Measurements from ENCODE around the gene CALD1. TPM values are rescaled to one million over a fixed set of nuclear protein-coding genes. Genes with fewer than 3 reads are reported as not detected.

The CALD1 gene
- total RNA-seq, 1 experiment from 2014 or later: 107 TPM

GRCh38 chr7:134874407-134874806, 95.0 kb downstream of the CALD1 start:
- Histone ChIP-seq H3K4ac (ENCODE audit: low read depth, low read length) (no peak overlapping the region), H3K79me2 (ENCODE audit: insufficient read depth, low read length) (no peaks in the 10 kb centered on the region), H2BK20ac (ENCODE audit: low read depth, low read length, poor library complexity, severe bottlenecking) (no peak overlapping the region), H4K91ac (ENCODE audit: insufficient read length, low read depth, low read length) (no peak overlapping the region), H3K27me3 (ENCODE audit: insufficient read depth, low read length) (no peaks in the 10 kb centered on the region), H2BK5ac (ENCODE audit: insufficient read length, low read length) (no peak overlapping the region), H4K20me1 (ENCODE audit: control insufficient read depth, insufficient read depth, insufficient read length) (no peaks in the 10 kb centered on the region), H2BK15ac (ENCODE audit: low read depth, low read length) (no peak overlapping the region), H3K9me3 (ENCODE audit: control insufficient read depth, low read depth, low read length) (no peaks in the 10 kb centered on the region), H3K18ac (ENCODE audit: insufficient read length, low read depth, low read length) (no peak overlapping the region), H4K5ac (ENCODE audit: insufficient read length, low read depth, low read length) (no peak overlapping the region), H3K23ac (ENCODE audit: insufficient read length, low read depth, low read length) (no peak overlapping the region), H3K4me1 (ENCODE audit: insufficient read depth, low read length) (no peaks in the 10 kb centered on the region), H2AK5ac (ENCODE audit: insufficient read length, low read length) (no peak overlapping the region), H2BK120ac (ENCODE audit: low read depth, low read length, poor library complexity, severe bottlenecking) (no peak overlapping the region), H3K4me2 (ENCODE audit: insufficient read depth, insufficient read length, low read length) (no peak overlapping the region), H4K8ac (replicated peaks; ENCODE audit: insufficient read length, low read depth, low read length) (no peak overlapping the region), H3K23me2 (ENCODE audit: insufficient read length, low read depth, low read length, poor library complexity, severe bottlenecking) (no peaks in the 10 kb centered on the region), H2AFZ (ENCODE audit: low read length) (no peak overlapping the region), H3K14ac (ENCODE audit: insufficient read depth, low read length) (no peak overlapping the region), H3K27ac (ENCODE audit: insufficient read length, low read depth, low read length) (no peak overlapping the region), H2BK12ac (ENCODE audit: insufficient read length, low read depth, low read length) (no peak overlapping the region), H3K56ac (ENCODE audit: insufficient read length, low read depth, low read length) (no peak overlapping the region), H3K79me1 (ENCODE audit: insufficient read depth, low read depth, low read length, poor library complexity, severe bottlenecking) (no peaks in the 10 kb centered on the region), H3K9ac (ENCODE audit: extremely low read depth, insufficient read length, low read length) (no peak overlapping the region), H3T11ph (ENCODE audit: low read length) (no peak overlapping the region)
- no peak for TF ChIP-seq CTCF (conservative IDR thresholded peaks at IDR 0.05)
- no peaks in the 10 kb centered on the region for H3K27me3 Mint-ChIP-seq (ENCODE audit: low read depth)
- H3K4me3 Mint-ChIP-seq: no peak overlapping the region
- no peaks in the 10 kb centered on the region for H3K9me3 Mint-ChIP-seq
- no CpG with 5 or more reads among the region's 5 CpGs for WGBS (ENCODE audit: extremely low coverage, insufficient read length, low lambda C conversion rate)
- no peaks in the 10 kb centered on the region; a peak in 1 of 7 replicates for H3K36me3 Mint-ChIP-seq (ENCODE audit: insufficient read depth in 1 of 3, low read depth in 3 of 3)
- H3K27ac Mint-ChIP-seq: peak overlapping the region in 1 of 3 experiments; percentile 82; a peak in 2 of 7 replicates
- peaks cover 4 to 7% of the 10 kb centered on the region in 2 experiments for H3K4me1 Mint-ChIP-seq
- DNase-seq: no peak

Data from H9 (cell line).